B cell (primary cell): ENCODE data around the gene C19orf85. TPM values are rescaled to one million over a fixed set of nuclear protein-coding genes. Genes with fewer than 3 reads are reported as not detected.

Experiments used
- ATAC-seq: fragments of 200-7000 bp; cut with Tn5 transposase; one replicate; pipeline ENCODE4 v1.10.0; 2021; ENCODE audit warnings: low read depth, mild to moderate bottlenecking, moderate number of reproducible peaks, moderate library complexity
- CTCF ChIA-PET: fragments of 350-600 bp; sonication (Branson Sonifier 250); formaldehyde crosslinking; loops from one replicate; lab custom pipeline; 2021; ENCODE audit warnings: antibody characterized with exemption, inconsistent platforms; lab: Charles Lee
- POLR2A ChIA-PET: fragments of 350-600 bp; sonication (Branson Sonifier 250); formaldehyde crosslinking; loops from one replicate; lab custom pipeline; 2021; ENCODE audit warnings: antibody characterized with exemption; lab: Charles Lee
- DNase-seq: peaks from one replicate; pipeline ENCODE4 v3.0.0; 2013
- H2AFZ ChIP-seq: 2 replicates; pipeline ENCODE4 v1.6.1; 2012; ENCODE audit warnings: mild to moderate bottlenecking, low read depth, low read length; ENCODE audit not compliant: insufficient read depth, poor library complexity, severe bottlenecking
- H3K27ac ChIP-seq, 2 donors: 1 replicate in 1 of 2; 2 replicates in 1 of 2; pipeline ENCODE4 v1.5.1; 2012 to 2013; ENCODE audit warnings: low read length in 2 of 2, mild to moderate bottlenecking in 2 of 2, moderate library complexity in 1 of 2
- H3K27me3 ChIP-seq, 4 experiments: fragments of 200-600 bp in 1 of 4; sonication (generic) in 1 of 4; replicated peaks in 1 of 4; 1 replicate in 2 of 4; 2 replicates in 2 of 4; pipeline versions ENCODE4 v1.6.1 to v1.7.0; 2013 to 2016; ENCODE audit warnings: low read length in 3 of 4, mild to moderate bottlenecking in 2 of 4, mixed read lengths in 1 of 4, moderate library complexity in 1 of 4; ENCODE audit not compliant: insufficient read depth in 4 of 4, control insufficient read depth in 3 of 4; ENCODE audit errors: control extremely low read depth in 1 of 4
- H3K36me3 ChIP-seq, 2 experiments: replicated peaks in 1 of 2; 1 replicate in 1 of 2; 2 replicates in 1 of 2; pipeline versions ENCODE4 v1.6.1 to v1.7.1; 2013; ENCODE audit warnings: low read length in 1 of 2; ENCODE audit not compliant: insufficient read depth in 2 of 2, control insufficient read depth in 1 of 2; ENCODE audit errors: control extremely low read depth in 1 of 2, extremely low read depth in 1 of 2
- H3K4me1 ChIP-seq, 2 donors: fragments of 200-600 bp in 1 of 2; sonication (generic) in 1 of 2; 1 replicate in 1 of 2; 2 replicates in 1 of 2; pipeline versions ENCODE4 v1.5.1 to v1.6.1; 2013 to 2017; ENCODE audit warnings: low read length in 2 of 2; ENCODE audit not compliant: control insufficient read depth in 2 of 2, insufficient read depth in 2 of 2
- H3K4me2 ChIP-seq: replicated peaks from 2 replicates; pipeline ENCODE3; 2012; ENCODE audit warnings: mild to moderate bottlenecking, low read depth, low read length; ENCODE audit not compliant: poor library complexity, severe bottlenecking
- H3K4me3 ChIP-seq, 5 experiments: fragments of 200-600 bp in 1 of 5; sonication (generic) in 1 of 5; 1 replicate in 3 of 5; 2 replicates in 2 of 5; pipeline versions ENCODE4 v1.5.1 to v1.7.0; 2011 to 2016; ENCODE audit warnings: low read length in 4 of 5, mild to moderate bottlenecking in 4 of 5, low read depth in 2 of 5, control low read depth in 1 of 5, moderate library complexity in 1 of 5; ENCODE audit not compliant: insufficient read depth in 1 of 5; ENCODE audit errors: control extremely low read depth in 1 of 5, extremely low read depth in 1 of 5
- H3K79me2 ChIP-seq: fragments of 200-600 bp; sonication (generic); one replicate; pipeline ENCODE4 v1.6.0; 2016; ENCODE audit warnings: low read length; ENCODE audit not compliant: control insufficient read depth, insufficient read depth
- H3K9ac ChIP-seq: fragments of 200-600 bp; sonication (generic); 2 replicates; pipeline ENCODE4 v1.6.1; 2017; ENCODE audit warnings: mild to moderate bottlenecking, low read length, moderate library complexity
- H3K9me3 ChIP-seq, 3 donors: one replicate each; pipeline versions ENCODE4 v1.6.1 to v1.7.1; 2013; ENCODE audit warnings: low read length in 2 of 3; ENCODE audit not compliant: control insufficient read depth in 2 of 3, insufficient read depth in 1 of 3; ENCODE audit errors: control extremely low read depth in 1 of 3
- H4K20me1 ChIP-seq: 2 replicates; pipeline ENCODE4 v1.6.0; 2012; ENCODE audit warnings: mild to moderate bottlenecking, low read length; ENCODE audit not compliant: insufficient read depth, control insufficient read depth, poor library complexity, severe bottlenecking
- H3K27ac Mint-ChIP-seq: one replicate; pipeline ENCODE4 v1.8.0; 2021; ENCODE audit warnings: mixed read lengths
- H3K27me3 Mint-ChIP-seq: one replicate; pipeline ENCODE4 v1.8.0; 2021; ENCODE audit warnings: mixed read lengths
- H3K4me1 Mint-ChIP-seq: one replicate; pipeline ENCODE4 v1.8.0; 2021; ENCODE audit warnings: mixed read lengths
- H3K4me3 Mint-ChIP-seq: one replicate; pipeline ENCODE4 v1.8.0; 2021; ENCODE audit warnings: mixed read lengths
- H3K9me3 Mint-ChIP-seq: one replicate; pipeline ENCODE4 v1.8.0; 2022; ENCODE audit warnings: mixed read lengths; ENCODE audit not compliant: insufficient read depth
- CTCF ChIP-seq: fragments of 200-600 bp; IDR thresholded peaks from one replicate; pipeline ENCODE4 v1.8.0; 2022; ENCODE audit warnings: antibody characterized with exemption, mild to moderate bottlenecking
- EZH2 ChIP-seq: IDR thresholded peaks from 2 replicates; pipeline ENCODE4 v1.6.1; 2012; ENCODE audit warnings: borderline replicate concordance, low read depth, mild to moderate bottlenecking, moderate library complexity, low read length; ENCODE audit not compliant: insufficient read depth, poor library complexity, severe bottlenecking
- WGBS: methylation state at CpG from one replicate; pipeline ENCODE4 v1.1.5; 2013; ENCODE audit warnings: missing lambda C conversion rate; ENCODE audit not compliant: insufficient coverage; 5-methylcytosine and 5-hydroxymethylcytosine counted together
- intact Hi-C: fragments of 100-400 bp; cut with micrococcal nuclease; formaldehyde crosslinking; loops from one replicate; pipeline ENCODE4 v1.10.0; 2022
- polyA plus RNA-seq: library from polyadenylated mRNA; depleted of rRNA; stranded (reverse); fragments of >200 nt; gene quantifications from 2 replicates; pipeline ENCODE4 v1.2.3, GENCODE V29; 2012
- total RNA-seq, 2 donors: library from RNA; stranded (reverse); fragments of 120-200 nt in 1 of 2; gene quantifications; 1 replicate in 1 of 2; 2 replicates in 1 of 2; pipeline versions ENCODE4 v1.2.3 to v1.2.4, GENCODE V29; 2013 to 2022

The C19orf85 gene
- total and polyA plus RNA-seq, 2 donors (not counting 1 experiment from before 2014, with no cell fraction given) = not detected

- no peak for DNase-seq
- peak overlapping the region; percentile 94 for H3K27ac Mint-ChIP-seq
- no peak for ATAC-seq
- POLR2A ChIA-PET = interaction anchor here (0.8 to 1.2 kb wide), 5 partner anchors 28 to 324 kb away, joined by 3 to 6 read pairs (median 5); partner anchors contain the start of genes SYT5 and ZNF628
- Histone ChIP-seq H3K4me2 (peak overlapping the region; percentile 86), H3K4me1 (peaks cover 4 to 16% of the 10 kb centered on the region in 2 donors), H3K79me2 (peaks cover 6% of the 10 kb centered on the region), H3K9me3 (no peaks in the 10 kb centered on the region), H3K27me3 (peaks cover 0 to 4% (median 0%) of the 10 kb centered on the region in 4 experiments), H2AFZ (peak overlapping the region; percentile 93), H3K36me3 (no peaks in the 10 kb centered on the region), H3K4me3 (peak overlapping the region in 4 of 5 experiments; percentile 67 to 71 (median 69)), H3K9ac (peak overlapping the region; percentile 64), H3K27ac (peak overlapping the region; percentile 91 to 94), H4K20me1 (no peaks in the 10 kb centered on the region)
- CTCF ChIA-PET = interaction anchor here (0.8 to 2.7 kb wide), 47 partner anchors 8 to 851 kb away, joined by 3 to 133 read pairs (median 5); partner anchors contain the start of genes CCDC106, FIZ1, HSPBP1 and ISOC2
- TF ChIP-seq EZH2 (no peak), CTCF (peak; percentile 29)
- peak overlapping the region; percentile 93 for H3K4me3 Mint-ChIP-seq
- 37% methylated on average over 7 of the region's 13 CpGs for WGBS
- no peaks in the 10 kb centered on the region for H3K9me3 Mint-ChIP-seq
- H3K27me3 Mint-ChIP-seq = no peaks in the 10 kb centered on the region
- intact Hi-C loops = loop anchor here (1.0 to 5.0 kb wide), 4 partner anchors 13 to 202 kb away; no protein-coding TSS in a partner anchor
- peaks cover 16% of the 10 kb centered on the region for H3K4me1 Mint-ChIP-seq
Measured at GRCh38 chr19:55504252-55504603, 39.7 kb upstream of the C19orf85 start.
